Renal cortical epithelial cell (primary cell): Measurements from ENCODE around the gene TBC1D22B. TPM values are rescaled to one million over a fixed set of nuclear protein-coding genes. Genes with fewer than 3 reads are reported as not detected.
A peak's percentile ranks its signal among the peaks of the same experiment; 100 is the strongest.
"Not testable (repeated sequence)": the region's sequence is repeated elsewhere in the genome, so short reads cannot be mapped to it uniquely, and the experiment has no call there.

Source experiments
- DNase-seq: peaks from one replicate; pipeline ENCODE4 v3.0.0-alpha.2; 2011; ENCODE audit warnings: low read depth
- total RNA-seq: library from RNA; depleted of rRNA; stranded (reverse); fragments of >200 nt; gene quantifications from 2 replicates; pipeline ENCODE4 v1.2.3, GENCODE V29; 2014

Gene TBC1D22B
- total RNA-seq, 1 donor from 2014 or later, result 12.5 TPM

- DNase-seq, result no peak
These were observed 64.2 kb downstream of the TBC1D22B start for GRCh38 chr6:37321516-37322415.

- DNase-seq, result no peak
These were observed 66.0 kb downstream of the TBC1D22B start for GRCh38 chr6:37323580-37323979.

- peak; percentile 35 for DNase-seq
These were observed 66.8 kb downstream of the TBC1D22B start for GRCh38 chr6:37324131-37325033.

GRCh38 chr6:37330345-37330744 is 72.8 kb downstream of the TBC1D22B start:
- not testable (repeated sequence) for DNase-seq

- DNase-seq, result no peak
These were observed 73.5 kb downstream of the TBC1D22B start for GRCh38 chr6:37331047-37331446.

- no peak for DNase-seq
These were observed 75.3 kb downstream of the TBC1D22B start for GRCh38 chr6:37332894-37333293.

GRCh38 chr6:37334047-37334446 is 76.5 kb downstream of the TBC1D22B start:
- DNase-seq, result no peak

GRCh38 chr6:37338317-37338716 is 80.7 kb downstream of the TBC1D22B start:
- DNase-seq, result not testable (repeated sequence)

GRCh38 chr6:37338745-37339255 is 81.2 kb downstream of the TBC1D22B start:
- DNase-seq, result peak; percentile 28

GRCh38 chr6:37339741-37340638 is 82.4 kb downstream of the TBC1D22B start:
- no peak for DNase-seq

- DNase-seq, result peak; percentile 54
These were observed 83.0 kb downstream of the TBC1D22B start for GRCh38 chr6:37340639-37340943.

GRCh38 chr6:37343248-37343647 is 85.7 kb downstream of the TBC1D22B start:
- DNase-seq, result no peak

- no peak for DNase-seq
These were observed 86.7 kb downstream of the TBC1D22B start for GRCh38 chr6:37344308-37344707.

- DNase-seq, result not testable (repeated sequence)
These were observed 88.2 kb downstream of the TBC1D22B start for GRCh38 chr6:37345804-37346203.

GRCh38 chr6:37347177-37347576 is 89.6 kb downstream of the TBC1D22B start:
- DNase-seq, result no peak

GRCh38 chr6:37347670-37348111 is 90.1 kb downstream of the TBC1D22B start:
- peak; percentile 97 for DNase-seq

- no peak for DNase-seq
These were observed 93.5 kb downstream of the TBC1D22B start for GRCh38 chr6:37351027-37351426.

- DNase-seq, result no peak
These were observed 94.8 kb downstream of the TBC1D22B start for GRCh38 chr6:37352384-37352783.

- DNase-seq, result peak; percentile 76
These were observed 96.4 kb downstream of the TBC1D22B start, which contains the start of gene RNF8 for GRCh38 chr6:37353761-37354525. Gene RNF8 (plus strand): TSS chr6:37353983. CDS start chr6:37354165, 182 bp downstream.
